Osteocyte (in vitro differentiated cells): ENCODE measurements around the gene SIRT3. TPM values are rescaled to one million over a fixed set of nuclear protein-coding genes. Genes with fewer than 3 reads are reported as not detected.

Source experiments
- DNase-seq: peaks from one replicate; pipeline ENCODE4 v3.0.0; 2021; ENCODE audit warnings: mixed read lengths; ENCODE audit not compliant: unreplicated experiment; ENCODE audit errors: extremely low spot score
- H3K27ac Mint-ChIP-seq: one replicate; pipeline ENCODE4 v1.8.0; 2021; ENCODE audit warnings: mild to moderate bottlenecking, mixed read lengths; ENCODE audit not compliant: unreplicated experiment
- H3K27me3 Mint-ChIP-seq: one replicate; pipeline ENCODE4 v1.8.0; 2021; ENCODE audit warnings: mixed read lengths; ENCODE audit not compliant: unreplicated experiment
- H3K36me3 Mint-ChIP-seq: one replicate; pipeline ENCODE4 v1.8.0; 2021; ENCODE audit warnings: mixed read lengths; ENCODE audit not compliant: unreplicated experiment
- H3K4me1 Mint-ChIP-seq: one replicate; pipeline ENCODE4 v1.8.0; 2021; ENCODE audit warnings: mixed read lengths; ENCODE audit not compliant: unreplicated experiment
- H3K4me3 Mint-ChIP-seq: one replicate; pipeline ENCODE4 v1.8.0; 2021; ENCODE audit warnings: mild to moderate bottlenecking, moderate library complexity, mixed read lengths; ENCODE audit not compliant: unreplicated experiment
- H3K9me3 Mint-ChIP-seq: one replicate; pipeline ENCODE4 v1.8.0; 2021; ENCODE audit warnings: mixed read lengths; ENCODE audit not compliant: unreplicated experiment
- CTCF ChIP-seq: fragments of 200-600 bp; sonication (generic); IDR thresholded peaks from 2 replicates; pipeline ENCODE4 v1.5.0; 2021; ENCODE audit warnings: antibody characterized with exemption, mild to moderate bottlenecking, moderate library complexity
- total RNA-seq: library from RNA; stranded (reverse); gene quantifications from 2 replicates; pipeline ENCODE4 v1.2.1, GENCODE V29; 2021

The SIRT3 gene
- total RNA-seq, 1 donor from 2014 or later = 25.7 TPM

- H3K36me3 Mint-ChIP-seq = peaks cover 7% of the 10 kb centered on the region
- no peaks in the 10 kb centered on the region for H3K9me3 Mint-ChIP-seq
- no peak for TF ChIP-seq CTCF
- no peaks in the 10 kb centered on the region for H3K27me3 Mint-ChIP-seq
- H3K4me1 Mint-ChIP-seq = peaks cover 10% of the 10 kb centered on the region
- H3K4me3 Mint-ChIP-seq = no peak overlapping the region
- H3K27ac Mint-ChIP-seq = no peak overlapping the region
- no peak for DNase-seq
Measured at GRCh38 chr11:230431-230830, 5.7 kb downstream of the SIRT3 start.

DNA sequence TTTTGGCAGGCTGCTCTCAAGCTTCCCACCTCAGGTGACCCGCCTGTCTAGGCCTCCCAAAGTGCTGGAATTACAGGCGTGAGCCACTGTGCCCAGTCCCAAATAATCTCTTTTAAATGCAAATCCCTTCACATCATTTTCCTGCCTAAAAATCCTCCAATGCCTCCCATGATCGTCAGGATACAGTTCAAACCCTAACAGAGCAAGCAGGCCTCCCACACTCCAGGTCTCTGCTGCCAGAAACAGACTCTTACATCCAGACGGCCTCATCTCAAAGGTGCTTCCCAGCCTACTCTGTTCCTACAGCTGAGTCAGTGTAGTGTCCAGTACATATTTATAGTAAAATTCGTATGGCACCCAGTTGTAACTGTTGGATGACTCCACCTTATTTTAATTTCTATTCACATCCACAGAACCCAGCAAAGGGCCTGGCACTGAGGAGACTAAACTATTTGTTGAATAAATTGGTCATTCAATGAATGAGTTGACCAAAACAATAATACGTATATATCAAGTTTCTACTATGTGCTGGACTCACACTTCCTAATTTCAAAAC lies 8.2 kb downstream of the SIRT3 start:
- no peak overlapping the region for H3K4me3 Mint-ChIP-seq
- peaks cover 4% of the 10 kb centered on the region for H3K4me1 Mint-ChIP-seq
- no peak for TF ChIP-seq CTCF
- H3K9me3 Mint-ChIP-seq = no peaks in the 10 kb centered on the region
- H3K36me3 Mint-ChIP-seq = peaks cover 11% of the 10 kb centered on the region
- no peak for DNase-seq
- H3K27me3 Mint-ChIP-seq = no peaks in the 10 kb centered on the region
- no peak overlapping the region for H3K27ac Mint-ChIP-seq

GRCh38 chr11:225734-226453 lies 10.2 kb downstream of the SIRT3 start:
- H3K4me1 Mint-ChIP-seq = peaks cover 4% of the 10 kb centered on the region
- H3K27me3 Mint-ChIP-seq = no peaks in the 10 kb centered on the region
- DNase-seq = no peak
- H3K27ac Mint-ChIP-seq = no peak overlapping the region
- no peaks in the 10 kb centered on the region for H3K9me3 Mint-ChIP-seq
- TF ChIP-seq CTCF = no peak
- no peak overlapping the region for H3K4me3 Mint-ChIP-seq
- peaks cover 16% of the 10 kb centered on the region for H3K36me3 Mint-ChIP-seq

DNA sequence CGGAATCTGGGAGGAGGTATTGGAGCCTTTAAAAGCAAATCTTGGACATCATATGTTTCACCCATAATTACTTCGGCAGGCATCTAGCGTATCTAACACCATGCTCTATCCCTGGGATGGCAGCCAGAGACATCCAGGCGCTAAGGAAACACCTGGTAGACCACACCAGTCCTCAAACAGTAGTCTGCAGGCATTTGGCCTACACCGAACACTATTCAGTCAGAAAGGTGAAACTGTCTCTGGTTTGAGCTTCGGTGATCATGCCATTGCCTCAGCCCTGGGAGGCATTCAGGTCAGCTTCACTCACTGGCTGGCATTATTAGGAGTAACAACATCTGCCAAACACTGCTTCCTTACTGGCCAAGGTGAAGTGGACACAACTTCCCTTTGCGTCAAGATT lies 11.7 kb downstream of the SIRT3 start:
- no peak for DNase-seq
- Mint-ChIP-seq H3K36me3 (peaks cover 16% of the 10 kb centered on the region), H3K27ac (no peak overlapping the region), H3K4me3 (no peak overlapping the region), H3K9me3 (no peaks in the 10 kb centered on the region), H3K27me3 (no peaks in the 10 kb centered on the region), H3K4me1 (peaks cover 4% of the 10 kb centered on the region)
- no peak for TF ChIP-seq CTCF

DNA sequence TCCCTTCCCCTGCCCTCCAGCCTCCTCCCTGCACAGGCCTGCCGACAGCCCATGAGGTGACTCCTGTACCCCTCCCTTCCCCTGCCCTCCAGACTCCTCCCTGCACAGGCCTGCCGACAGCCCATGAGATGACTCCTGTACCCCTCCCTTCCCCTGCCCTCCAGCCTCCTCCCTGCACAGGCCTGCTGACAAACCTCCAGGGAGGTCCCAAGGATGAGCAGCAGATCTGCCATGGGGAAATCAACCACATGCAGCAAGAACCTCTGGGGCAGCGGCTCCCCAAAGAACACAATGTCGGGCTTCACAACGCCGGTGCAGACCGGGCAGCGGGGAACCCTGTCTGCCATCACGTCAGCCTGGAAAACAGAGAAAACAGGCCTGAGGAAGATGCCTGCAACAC lies 12.3 kb downstream of the SIRT3 start:
- peaks cover 4% of the 10 kb centered on the region for H3K4me1 Mint-ChIP-seq

More for the DNA sequence above, 12.3 kb downstream of the SIRT3 start:
- Mint-ChIP-seq H3K27ac (no peak overlapping the region), H3K36me3 (peaks cover 19% of the 10 kb centered on the region), H3K4me3 (no peak overlapping the region), H3K27me3 (no peaks in the 10 kb centered on the region), H3K9me3 (no peaks in the 10 kb centered on the region)
- TF ChIP-seq CTCF = no peak
- DNase-seq = no peak
